ENCODE measurements around the gene DNAJC11.
"Not testable (repeated sequence)": the region's sequence is repeated elsewhere in the genome, so short reads cannot be mapped to it uniquely, and the experiment has no call there.

Gene DNAJC11

GRCh38 chr1:6658359-6659060, 43.1 kb downstream of the DNAJC11 start:
- Histone ChIP-seq H3K27me3 (ENCODE audit: insufficient read depth, low read length) (no peaks in the 10 kb centered on the region), H3K36me3 (ENCODE audit: insufficient read depth, low read length) (peaks cover 17% of the 10 kb centered on the region), H2AFZ (ENCODE audit: low read depth, low read length) (no peak overlapping the region), H3K4me3 (ENCODE audit: low read length) (no peak overlapping the region), H3K4me1 (ENCODE audit: insufficient read depth, low read length) (peaks cover 7% of the 10 kb centered on the region), H3K9me3 (ENCODE audit: low read length) (no peaks in the 10 kb centered on the region)

GRCh38 chr1:6657138-6657537, 44.5 kb downstream of the DNAJC11 start:
- no peaks in the 10 kb centered on the region for H3K9me3 ChIP-seq (ENCODE audit: low read length)
- no peak overlapping the region for H3K4me3 ChIP-seq (ENCODE audit: low read length)
- H3K27me3 ChIP-seq (ENCODE audit: insufficient read depth, low read length) = no peaks in the 10 kb centered on the region
- H2AFZ ChIP-seq (ENCODE audit: low read depth, low read length) = no peak overlapping the region
- peaks cover 10% of the 10 kb centered on the region for H3K4me1 ChIP-seq (ENCODE audit: insufficient read depth, low read length)
- H3K36me3 ChIP-seq (ENCODE audit: insufficient read depth, low read length) = peaks cover 19% of the 10 kb centered on the region

- no peaks in the 10 kb centered on the region for H3K27me3 ChIP-seq (ENCODE audit: insufficient read depth, low read length)
- H3K4me1 ChIP-seq (ENCODE audit: insufficient read depth, low read length) = peaks cover 15% of the 10 kb centered on the region
- no peak overlapping the region for H2AFZ ChIP-seq (ENCODE audit: low read depth, low read length)
- H3K9me3 ChIP-seq (ENCODE audit: low read length) = no peaks in the 10 kb centered on the region
- no peak overlapping the region for H3K4me3 ChIP-seq (ENCODE audit: low read length)
- H3K36me3 ChIP-seq (ENCODE audit: insufficient read depth, low read length) = peaks cover 28% of the 10 kb centered on the region
Measured at GRCh38 chr1:6653436-6654290, 48.0 kb downstream of the DNAJC11 start.

- peaks cover 25% of the 10 kb centered on the region for H3K36me3 ChIP-seq (ENCODE audit: insufficient read depth, low read length)
- no peak overlapping the region for H2AFZ ChIP-seq (ENCODE audit: low read depth, low read length)
- H3K9me3 ChIP-seq (ENCODE audit: low read length) = no peaks in the 10 kb centered on the region
- peaks cover 15% of the 10 kb centered on the region for H3K4me1 ChIP-seq (ENCODE audit: insufficient read depth, low read length)
- H3K4me3 ChIP-seq (ENCODE audit: low read length) = no peak overlapping the region
- H3K27me3 ChIP-seq (ENCODE audit: insufficient read depth, low read length) = no peaks in the 10 kb centered on the region
Measured at GRCh38 chr1:6652986-6653385, 48.6 kb downstream of the DNAJC11 start.

GRCh38 chr1:6651909-6652308, 49.7 kb downstream of the DNAJC11 start:
- Histone ChIP-seq H2AFZ (ENCODE audit: low read depth, low read length) (no peak overlapping the region), H3K9me3 (ENCODE audit: low read length) (no peaks in the 10 kb centered on the region), H3K27me3 (ENCODE audit: insufficient read depth, low read length) (no peaks in the 10 kb centered on the region), H3K4me1 (ENCODE audit: insufficient read depth, low read length) (peaks cover 13% of the 10 kb centered on the region), H3K4me3 (ENCODE audit: low read length) (no peak overlapping the region), H3K36me3 (ENCODE audit: insufficient read depth, low read length) (peaks cover 22% of the 10 kb centered on the region)

- H3K9me3 ChIP-seq (ENCODE audit: low read length) = no peaks in the 10 kb centered on the region
- no peaks in the 10 kb centered on the region for H3K27me3 ChIP-seq (ENCODE audit: insufficient read depth, low read length)
- H3K4me3 ChIP-seq (ENCODE audit: low read length) = no peak overlapping the region
- peaks cover 45% of the 10 kb centered on the region for H3K36me3 ChIP-seq (ENCODE audit: insufficient read depth, low read length)
- no peak overlapping the region for H2AFZ ChIP-seq (ENCODE audit: low read depth, low read length)
- H3K4me1 ChIP-seq (ENCODE audit: insufficient read depth, low read length) = peaks cover 8% of the 10 kb centered on the region
Measured at GRCh38 chr1:6648556-6648955, 53.1 kb downstream of the DNAJC11 start.

- Histone ChIP-seq H2AFZ (ENCODE audit: low read depth, low read length) (no peak overlapping the region), H3K9me3 (ENCODE audit: low read length) (no peaks in the 10 kb centered on the region), H3K27me3 (ENCODE audit: insufficient read depth, low read length) (no peaks in the 10 kb centered on the region), H3K36me3 (ENCODE audit: insufficient read depth, low read length) (peaks cover 48% of the 10 kb centered on the region), H3K4me3 (ENCODE audit: low read length) (no peak overlapping the region), H3K4me1 (ENCODE audit: insufficient read depth, low read length) (peaks cover 2% of the 10 kb centered on the region)
Measured at GRCh38 chr1:6646499-6647148, 55.0 kb downstream of the DNAJC11 start.

- no peaks in the 10 kb centered on the region for H3K4me1 ChIP-seq (ENCODE audit: insufficient read depth, low read length)
- H3K36me3 ChIP-seq (ENCODE audit: insufficient read depth, low read length) = peaks cover 47% of the 10 kb centered on the region
- H3K9me3 ChIP-seq (ENCODE audit: low read length) = no peaks in the 10 kb centered on the region
- H3K4me3 ChIP-seq (ENCODE audit: low read length) = no peak overlapping the region
- H2AFZ ChIP-seq (ENCODE audit: low read depth, low read length) = no peak overlapping the region
- no peaks in the 10 kb centered on the region for H3K27me3 ChIP-seq (ENCODE audit: insufficient read depth, low read length)
Measured at GRCh38 chr1:6645018-6645417, 56.6 kb downstream of the DNAJC11 start.

- H3K9me3 ChIP-seq (ENCODE audit: low read length); H3K4me1 ChIP-seq (ENCODE audit: insufficient read depth, low read length); H3K27me3 ChIP-seq (ENCODE audit: insufficient read depth, low read length); H3K4me3 ChIP-seq (ENCODE audit: low read length); H2AFZ ChIP-seq (ENCODE audit: low read depth, low read length): not testable (repeated sequence)
- H3K36me3 ChIP-seq (ENCODE audit: insufficient read depth, low read length) = peaks cover 77% of the 10 kb centered on the region
Measured at GRCh38 chr1:6640867-6641266, 60.7 kb downstream of the DNAJC11 start.

GRCh38 chr1:6638226-6638625, 63.4 kb downstream of the DNAJC11 start:
- Histone ChIP-seq H3K4me3 (ENCODE audit: low read length) (no peak overlapping the region), H3K27me3 (ENCODE audit: insufficient read depth, low read length) (no peaks in the 10 kb centered on the region), H3K9me3 (ENCODE audit: low read length) (no peaks in the 10 kb centered on the region), H3K4me1 (ENCODE audit: insufficient read depth, low read length) (no peaks in the 10 kb centered on the region), H3K36me3 (ENCODE audit: insufficient read depth, low read length) (peaks cover 80% of the 10 kb centered on the region), H2AFZ (ENCODE audit: low read depth, low read length) (no peak overlapping the region)

- H3K36me3 ChIP-seq (ENCODE audit: insufficient read depth, low read length) = peaks cover 82% of the 10 kb centered on the region
- H2AFZ ChIP-seq (ENCODE audit: low read depth, low read length) = no peak overlapping the region
- no peaks in the 10 kb centered on the region for H3K9me3 ChIP-seq (ENCODE audit: low read length)
- H3K4me3 ChIP-seq (ENCODE audit: low read length) = no peak overlapping the region
- H3K4me1 ChIP-seq (ENCODE audit: insufficient read depth, low read length) = no peaks in the 10 kb centered on the region
- H3K27me3 ChIP-seq (ENCODE audit: insufficient read depth, low read length) = no peaks in the 10 kb centered on the region
Measured at GRCh38 chr1:6637770-6638169, 63.8 kb downstream of the DNAJC11 start.

GRCh38 chr1:6636778-6637177, 64.8 kb downstream of the DNAJC11 start:
- H3K36me3 ChIP-seq (ENCODE audit: insufficient read depth, low read length) = peaks cover 79% of the 10 kb centered on the region
- not testable (repeated sequence) for H2AFZ ChIP-seq (ENCODE audit: low read depth, low read length); H3K27me3 ChIP-seq (ENCODE audit: insufficient read depth, low read length); H3K9me3 ChIP-seq (ENCODE audit: low read length); H3K4me1 ChIP-seq (ENCODE audit: insufficient read depth, low read length); H3K4me3 ChIP-seq (ENCODE audit: low read length)

Measured in neuron (in vitro differentiated cells).